Muscle of leg (tissue), 11 donors: Measurements from ENCODE around the gene CFAP299. TPM values are rescaled to one million over a fixed set of nuclear protein-coding genes. Genes with fewer than 3 reads are reported as not detected.
"Not testable (repeated sequence)": the region's sequence is repeated elsewhere in the genome, so short reads cannot be mapped to it uniquely, and the experiment has no call there.

ENCODE experiments used
- DNase-seq: peaks from one replicate; pipeline ENCODE4 v3.0.0; 2013
- H3K27ac ChIP-seq: one replicate; pipeline ENCODE4 v1.5.1; 2013; ENCODE audit warnings: mild to moderate bottlenecking, low read length, control low read depth
- H3K27me3 ChIP-seq: one replicate; pipeline ENCODE4 v1.6.1; 2013; ENCODE audit warnings: low read length; ENCODE audit not compliant: control insufficient read depth, insufficient read depth
- H3K36me3 ChIP-seq: one replicate; pipeline ENCODE4 v1.6.1; 2013; ENCODE audit warnings: low read length; ENCODE audit not compliant: control insufficient read depth, insufficient read depth
- H3K4me1 ChIP-seq: one replicate; pipeline ENCODE4 v1.6.1; 2013; ENCODE audit warnings: low read length; ENCODE audit not compliant: control insufficient read depth, insufficient read depth
- H3K4me3 ChIP-seq: one replicate; pipeline ENCODE4 v1.5.1; 2013; ENCODE audit warnings: low read length, control low read depth
- H3K9me3 ChIP-seq: replicated peaks from 2 replicates; pipeline ENCODE4 v1.6.1; 2013; ENCODE audit warnings: low read depth, low read length; ENCODE audit not compliant: control insufficient read depth
- WGBS: methylation state at CpG from one replicate; pipeline ENCODE4 v1.1.5; 2013; ENCODE audit warnings: missing lambda C conversion rate; ENCODE audit not compliant: insufficient coverage; 5-methylcytosine and 5-hydroxymethylcytosine counted together
- polyA plus RNA-seq, 8 donors: library from polyadenylated mRNA; unstranded; fragments of 120-200 nt; gene quantifications; one replicate each; pipeline versions ENCODE4 v1.2.1 to v1.2.3, GENCODE V29; 2013; ENCODE audit warnings: inconsistent platforms in 1 of 8, low replicate concordance in 1 of 8; ENCODE audit not compliant: insufficient read length in 8 of 8, insufficient read depth in 1 of 8
- total RNA-seq: library from RNA; stranded (reverse); fragments of 120-200 nt; gene quantifications from one replicate; pipeline ENCODE4 v1.2.4, GENCODE V29; 2013

Gene CFAP299
- total and polyA plus RNA-seq, 9 donors, result 0.09 to 0.53 (median 0.35) TPM; not detected in 5

GRCh38 chr4:80670118-80670517 lies 334.6 kb downstream of the CFAP299 start:
- not testable (repeated sequence) for H3K4me3 ChIP-seq, H3K9me3 ChIP-seq, H3K36me3 ChIP-seq, H3K4me1 ChIP-seq, DNase-seq, H3K27ac ChIP-seq, H3K27me3 ChIP-seq
- WGBS, result no CpG with 5 or more reads among the region's 3 CpGs

GRCh38 chr4:80678413-80678812 lies 342.9 kb downstream of the CFAP299 start:
- Histone ChIP-seq H3K36me3 (no peaks in the 10 kb centered on the region), H3K9me3 (no peaks in the 10 kb centered on the region), H3K27ac (no peak overlapping the region), H3K27me3 (no peaks in the 10 kb centered on the region), H3K4me1 (no peaks in the 10 kb centered on the region), H3K4me3 (no peak overlapping the region)
- no peak for DNase-seq

GRCh38 chr4:80680934-80681333 lies 345.4 kb downstream of the CFAP299 start:
- no peaks in the 10 kb centered on the region for H3K36me3 ChIP-seq
- no peak overlapping the region for H3K27ac ChIP-seq
- no peak for DNase-seq
- H3K9me3 ChIP-seq, result no peaks in the 10 kb centered on the region
- H3K27me3 ChIP-seq, result no peaks in the 10 kb centered on the region
- no peaks in the 10 kb centered on the region for H3K4me1 ChIP-seq
- no peak overlapping the region for H3K4me3 ChIP-seq

GRCh38 chr4:80685214-80685613 lies 349.7 kb downstream of the CFAP299 start:
- H3K4me1 ChIP-seq, result no peaks in the 10 kb centered on the region

GRCh38 chr4:80687736-80688135 lies 352.2 kb downstream of the CFAP299 start:
- H3K27me3 ChIP-seq, DNase-seq, H3K27ac ChIP-seq, H3K36me3 ChIP-seq, H3K4me3 ChIP-seq, H3K9me3 ChIP-seq, H3K4me1 ChIP-seq: not testable (repeated sequence)
- 88% methylated on average over 5 of the region's 23 CpGs for WGBS

More at GRCh38 chr4:80685214-80685613, 349.7 kb downstream of the CFAP299 start:
- no peaks in the 10 kb centered on the region for H3K27me3 ChIP-seq
- H3K4me3 ChIP-seq, result no peak overlapping the region
- no peaks in the 10 kb centered on the region for H3K36me3 ChIP-seq
- peak; percentile 27 for DNase-seq
- no peak overlapping the region for H3K27ac ChIP-seq
- no peaks in the 10 kb centered on the region for H3K9me3 ChIP-seq

- no peak for DNase-seq
- Histone ChIP-seq H3K36me3 (no peaks in the 10 kb centered on the region), H3K27me3 (no peaks in the 10 kb centered on the region), H3K27ac (no peak overlapping the region), H3K4me3 (no peak overlapping the region), H3K4me1 (no peaks in the 10 kb centered on the region), H3K9me3 (no peaks in the 10 kb centered on the region)
- WGBS, result 86% methylated on average over 1 of the region's 3 CpGs
These were observed 358.6 kb downstream of the CFAP299 start for GRCh38 chr4:80694171-80694570.

- H3K27me3 ChIP-seq, result no peaks in the 10 kb centered on the region
- WGBS, result no CpG with 5 or more reads among the region's 3 CpGs
- no peaks in the 10 kb centered on the region for H3K9me3 ChIP-seq
- H3K36me3 ChIP-seq, result no peaks in the 10 kb centered on the region
- no peak overlapping the region for H3K4me3 ChIP-seq
- H3K4me1 ChIP-seq, result no peaks in the 10 kb centered on the region
- H3K27ac ChIP-seq, result no peak overlapping the region
- no peak for DNase-seq
These were observed 369.8 kb downstream of the CFAP299 start for GRCh38 chr4:80705311-80705710.

- no peaks in the 10 kb centered on the region for H3K36me3 ChIP-seq
- no peaks in the 10 kb centered on the region for H3K27me3 ChIP-seq
- no peaks in the 10 kb centered on the region for H3K9me3 ChIP-seq
- H3K27ac ChIP-seq, result no peak overlapping the region
- WGBS, result 50% methylated on average over 3 of the region's 6 CpGs
- no peaks in the 10 kb centered on the region for H3K4me1 ChIP-seq
- no peak for DNase-seq
- H3K4me3 ChIP-seq, result no peak overlapping the region
These were observed 373.7 kb downstream of the CFAP299 start for GRCh38 chr4:80709082-80709869.

GRCh38 chr4:80710748-80711451 lies 375.4 kb downstream of the CFAP299 start:
- Histone ChIP-seq H3K4me1 (no peaks in the 10 kb centered on the region), H3K27me3 (no peaks in the 10 kb centered on the region), H3K36me3 (no peaks in the 10 kb centered on the region), H3K27ac (no peak overlapping the region), H3K4me3 (no peak overlapping the region), H3K9me3 (no peaks in the 10 kb centered on the region)
- DNase-seq, result no peak
- 7% methylated on average over 2 of the region's 5 CpGs for WGBS

GRCh38 chr4:80711956-80712355 lies 376.4 kb downstream of the CFAP299 start:
- no peak overlapping the region for H3K27ac ChIP-seq
- H3K36me3 ChIP-seq, result no peaks in the 10 kb centered on the region
- H3K4me3 ChIP-seq, result no peak overlapping the region
- WGBS, result 60% methylated on average over 1 of the region's 1 CpG
- H3K9me3 ChIP-seq, result no peaks in the 10 kb centered on the region
- no peaks in the 10 kb centered on the region for H3K4me1 ChIP-seq
- H3K27me3 ChIP-seq, result no peaks in the 10 kb centered on the region
- no peak for DNase-seq
